H9 (cell line): ENCODE data around the gene C2orf92. TPM values are rescaled to one million over a fixed set of nuclear protein-coding genes. Genes with fewer than 3 reads are reported as not detected.

Source experiments
- DNase-seq: peaks from one replicate; pipeline ENCODE4 v3.0.0-alpha.2; 2017
- H2AFZ ChIP-seq: one replicate; pipeline ENCODE4 v1.6.1; 2013; ENCODE audit warnings: mild to moderate bottlenecking, low read length, control low read depth, moderate library complexity
- H2AK5ac ChIP-seq: 2 replicates; pipeline ENCODE4 v1.6.1; 2013; ENCODE audit warnings: low read length, control low read depth, mixed read lengths; ENCODE audit not compliant: insufficient read length
- H2BK120ac ChIP-seq: one replicate; pipeline ENCODE4 v1.6.1; 2013; ENCODE audit warnings: low read depth, mild to moderate bottlenecking, low read length, control low read depth, inconsistent platforms; ENCODE audit not compliant: poor library complexity, severe bottlenecking
- H2BK12ac ChIP-seq: 2 replicates; pipeline ENCODE4 v1.6.1; 2013; ENCODE audit warnings: low read length, control low read depth, mixed read lengths, low read depth; ENCODE audit not compliant: insufficient read length
- H2BK15ac ChIP-seq: 2 replicates; pipeline ENCODE4 v1.6.1; 2013; ENCODE audit warnings: low read depth, low read length, control low read depth
- H2BK20ac ChIP-seq: one replicate; pipeline ENCODE4 v1.6.1; 2013; ENCODE audit warnings: low read depth, mild to moderate bottlenecking, low read length, control low read depth, inconsistent platforms; ENCODE audit not compliant: poor library complexity, severe bottlenecking
- H2BK5ac ChIP-seq: 2 replicates; pipeline ENCODE4 v1.6.1; 2013; ENCODE audit warnings: low read length, control low read depth, mixed read lengths; ENCODE audit not compliant: insufficient read length
- H3K14ac ChIP-seq: 2 replicates; pipeline ENCODE4 v1.6.1; 2013; ENCODE audit warnings: low read length, control low read depth; ENCODE audit not compliant: insufficient read depth
- H3K18ac ChIP-seq: 2 replicates; pipeline ENCODE4 v1.6.1; 2013; ENCODE audit warnings: low read depth, mild to moderate bottlenecking, mixed read lengths, low read length, control low read depth; ENCODE audit not compliant: insufficient read length
- H3K23ac ChIP-seq: 2 replicates; pipeline ENCODE4 v1.6.1; 2013; ENCODE audit warnings: low read length, control low read depth, mixed read lengths, low read depth; ENCODE audit not compliant: insufficient read length
- H3K23me2 ChIP-seq: 2 replicates; pipeline ENCODE4 v1.6.1; 2013; ENCODE audit warnings: low read depth, mild to moderate bottlenecking, mixed read lengths, low read length, control low read depth; ENCODE audit not compliant: insufficient read length, poor library complexity, severe bottlenecking
- H3K27ac ChIP-seq: 2 replicates; pipeline ENCODE4 v1.5.1; 2013; ENCODE audit warnings: low read length, control low read depth, mixed read lengths, low read depth; ENCODE audit not compliant: insufficient read length
- H3K27me3 ChIP-seq: 2 replicates; pipeline ENCODE4 v1.6.1; 2013; ENCODE audit warnings: low read length, control low read depth, inconsistent platforms; ENCODE audit not compliant: insufficient read depth
- H3K4ac ChIP-seq: 2 replicates; pipeline ENCODE4 v1.6.1; 2013; ENCODE audit warnings: low read depth, mild to moderate bottlenecking, control low read depth, inconsistent platforms, low read length, moderate library complexity
- H3K4me1 ChIP-seq: 2 replicates; pipeline ENCODE4 v1.6.1; 2013; ENCODE audit warnings: low read length, control low read depth, inconsistent platforms; ENCODE audit not compliant: insufficient read depth
- H3K4me2 ChIP-seq: 2 replicates; pipeline ENCODE4 v1.6.1; 2013; ENCODE audit warnings: low read length, control low read depth, mixed read lengths; ENCODE audit not compliant: insufficient read length, insufficient read depth
- H3K56ac ChIP-seq: 2 replicates; pipeline ENCODE4 v1.6.1; 2013; ENCODE audit warnings: low read depth, mild to moderate bottlenecking, mixed read lengths, low read length, control low read depth; ENCODE audit not compliant: insufficient read length
- H3K79me1 ChIP-seq: 2 replicates; pipeline ENCODE4 v1.6.1; 2013; ENCODE audit warnings: low read depth, mild to moderate bottlenecking, moderate library complexity, low read length, control low read depth, inconsistent platforms; ENCODE audit not compliant: insufficient read depth, poor library complexity, severe bottlenecking
- H3K79me2 ChIP-seq: 2 replicates; pipeline ENCODE4 v1.6.1; 2013; ENCODE audit warnings: low read length, control low read depth, inconsistent platforms; ENCODE audit not compliant: insufficient read depth
- H3K9ac ChIP-seq: 2 replicates; pipeline ENCODE4 v1.6.1; 2013; ENCODE audit warnings: low read length, control low read depth, mixed read lengths; ENCODE audit not compliant: insufficient read length; ENCODE audit errors: extremely low read depth
- H3K9me3 ChIP-seq: one replicate; pipeline ENCODE4 v1.6.1; 2013; ENCODE audit warnings: low read depth, low read length, inconsistent platforms; ENCODE audit not compliant: control insufficient read depth
- H3T11ph ChIP-seq: one replicate; pipeline ENCODE4 v1.6.1; 2013; ENCODE audit warnings: mild to moderate bottlenecking, low read length, control low read depth, inconsistent platforms
- H4K20me1 ChIP-seq: one replicate; pipeline ENCODE4 v1.6.1; 2013; ENCODE audit not compliant: control insufficient read depth, insufficient read length, insufficient read depth
- H4K5ac ChIP-seq: 2 replicates; pipeline ENCODE4 v1.6.1; 2013; ENCODE audit warnings: low read depth, mild to moderate bottlenecking, mixed read lengths, low read length, control low read depth; ENCODE audit not compliant: insufficient read length
- H4K8ac ChIP-seq: replicated peaks from 2 replicates; pipeline ENCODE4 v1.6.1; 2013; ENCODE audit warnings: low read length, control low read depth, mixed read lengths, low read depth; ENCODE audit not compliant: insufficient read length
- H4K91ac ChIP-seq: 2 replicates; pipeline ENCODE4 v1.6.1; 2013; ENCODE audit warnings: low read depth, mild to moderate bottlenecking, moderate library complexity, mixed read lengths, low read length, control low read depth; ENCODE audit not compliant: insufficient read length
- H3K27ac Mint-ChIP-seq, 3 experiments: 2 replicates in 2 of 3; 3 replicates in 1 of 3; pipeline ENCODE4 v1.8.0; 2020 to 2021; ENCODE audit warnings: mixed read lengths in 3 of 3, mild to moderate bottlenecking in 1 of 3, moderate library complexity in 1 of 3
- H3K27me3 Mint-ChIP-seq: 2 replicates; pipeline ENCODE4 v1.8.0; 2021; ENCODE audit warnings: low read depth, mild to moderate bottlenecking, moderate library complexity, mixed read lengths
- H3K36me3 Mint-ChIP-seq, 3 experiments: 2 replicates in 2 of 3; 3 replicates in 1 of 3; pipeline ENCODE4 v1.8.0; 2020 to 2021; ENCODE audit warnings: low read depth in 3 of 3, mixed read lengths in 3 of 3; ENCODE audit not compliant: insufficient read depth in 1 of 3
- H3K4me1 Mint-ChIP-seq, 2 experiments: 2 replicates each; pipeline ENCODE4 v1.8.0; 2020; ENCODE audit warnings: mixed read lengths in 2 of 2
- H3K4me3 Mint-ChIP-seq, 2 experiments: 2 replicates in 1 of 2; 3 replicates in 1 of 2; pipeline ENCODE4 v1.8.0; 2020 to 2021; ENCODE audit warnings: mild to moderate bottlenecking in 2 of 2, mixed read lengths in 2 of 2, moderate library complexity in 1 of 2
- H3K9me3 Mint-ChIP-seq, 2 experiments: 2 replicates in 1 of 2; 3 replicates in 1 of 2; pipeline ENCODE4 v1.8.0; 2020; ENCODE audit warnings: mild to moderate bottlenecking in 2 of 2, mixed read lengths in 2 of 2, moderate library complexity in 1 of 2
- WGBS: extraction: QIAGEN DNeasy Blood & Tissue Kit; methylation state at CpG from one replicate; pipeline ENCODE4 v1.1.7; 2013; ENCODE audit warnings: missing lambda C conversion rate, low lambda C conversion rate, mixed read lengths; ENCODE audit not compliant: insufficient read length; ENCODE audit errors: extremely low coverage; 5-methylcytosine and 5-hydroxymethylcytosine counted together
- total RNA-seq: library from RNA; stranded (reverse); gene quantifications from 2 replicates; pipeline ENCODE4 v1.2.1, GENCODE V29; 2021
- TF ChIP-seq, protein P1 (sequence below): fragments of 200-600 bp; sonication (generic); conservative IDR thresholded peaks from 3 replicates; pipeline ENCODE4 v1.8.0; 2021; ENCODE audit warnings: antibody characterized with exemption, mild to moderate bottlenecking

C2orf92 gene
- total RNA-seq, 1 experiment from 2014 or later: 7.3 TPM

DNA sequence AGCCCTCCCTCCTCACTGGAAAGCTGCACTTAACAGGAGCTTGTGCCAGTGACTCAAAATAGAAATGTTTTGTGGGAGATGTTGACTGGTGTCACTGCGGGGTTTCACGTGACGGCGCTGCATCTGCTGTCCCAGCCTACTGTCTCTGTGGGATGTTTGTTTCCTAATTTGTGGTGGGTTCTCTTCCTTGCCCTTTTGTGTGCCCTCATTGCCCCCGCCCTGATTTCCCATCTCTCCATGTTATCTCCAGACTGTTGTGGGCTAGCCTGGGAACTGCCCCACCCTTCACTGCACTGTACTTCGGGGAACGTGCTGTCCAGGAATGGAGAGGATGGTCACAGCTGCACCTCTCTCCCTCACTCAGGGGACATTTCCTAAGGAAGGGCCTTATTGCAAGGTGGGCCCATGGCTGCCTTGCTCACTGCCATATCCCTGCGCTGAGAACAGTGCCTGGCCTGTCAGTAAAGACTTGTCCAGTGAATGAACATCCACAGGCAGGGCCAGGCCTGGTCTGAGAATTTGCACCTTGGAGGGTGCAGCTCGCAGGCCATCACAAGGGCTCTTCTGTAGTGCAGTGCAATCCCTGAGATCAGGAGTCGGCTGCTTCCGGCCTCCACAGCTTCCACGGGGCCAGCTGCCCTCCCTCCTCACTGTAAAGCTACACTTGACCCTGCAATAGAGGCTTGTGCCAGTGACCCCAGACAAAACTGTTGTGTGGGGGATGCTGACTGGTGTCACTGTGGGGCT is 61.9 kb downstream of the C2orf92 start:
- H4K20me1 ChIP-seq: no peaks in the 10 kb centered on the region
- H4K91ac ChIP-seq: no peak overlapping the region
- no peaks in the 10 kb centered on the region for H3K9me3 ChIP-seq
- Mint-ChIP-seq H3K4me1 (no peaks in the 10 kb centered on the region), H3K4me3 (no peak overlapping the region), H3K9me3 (peaks cover 0 to 2% of the 10 kb centered on the region in 2 experiments; a peak in 3 of 5 replicates), H3K27me3 (no peaks in the 10 kb centered on the region; the same call in 1 of the 2 replicates), H3K27ac (no peak overlapping the region), H3K36me3 (no peaks in the 10 kb centered on the region; a peak in 1 of 7 replicates)
- no peak overlapping the region for H4K8ac ChIP-seq
- no CpG with 5 or more reads among the region's 12 CpGs for WGBS
- no peaks in the 10 kb centered on the region for H3K79me1 ChIP-seq
- no peak overlapping the region for H3T11ph ChIP-seq
- no peak overlapping the region for H3K23ac ChIP-seq
- no peak overlapping the region for H3K27ac ChIP-seq
- H3K4ac ChIP-seq: no peak overlapping the region
- no peak overlapping the region for H2BK12ac ChIP-seq
- no peak overlapping the region for H3K18ac ChIP-seq
- H3K4me1 ChIP-seq: no peaks in the 10 kb centered on the region
- H3K27me3 ChIP-seq: no peaks in the 10 kb centered on the region
- H3K56ac ChIP-seq: no peak overlapping the region
- H4K5ac ChIP-seq: no peak overlapping the region
- no peak overlapping the region for H2BK20ac ChIP-seq
- no peak overlapping the region for H2BK120ac ChIP-seq
- H3K14ac ChIP-seq: no peak overlapping the region; the same call in 1 of the 2 replicates
- TF ChIP-seq, protein P1, sequence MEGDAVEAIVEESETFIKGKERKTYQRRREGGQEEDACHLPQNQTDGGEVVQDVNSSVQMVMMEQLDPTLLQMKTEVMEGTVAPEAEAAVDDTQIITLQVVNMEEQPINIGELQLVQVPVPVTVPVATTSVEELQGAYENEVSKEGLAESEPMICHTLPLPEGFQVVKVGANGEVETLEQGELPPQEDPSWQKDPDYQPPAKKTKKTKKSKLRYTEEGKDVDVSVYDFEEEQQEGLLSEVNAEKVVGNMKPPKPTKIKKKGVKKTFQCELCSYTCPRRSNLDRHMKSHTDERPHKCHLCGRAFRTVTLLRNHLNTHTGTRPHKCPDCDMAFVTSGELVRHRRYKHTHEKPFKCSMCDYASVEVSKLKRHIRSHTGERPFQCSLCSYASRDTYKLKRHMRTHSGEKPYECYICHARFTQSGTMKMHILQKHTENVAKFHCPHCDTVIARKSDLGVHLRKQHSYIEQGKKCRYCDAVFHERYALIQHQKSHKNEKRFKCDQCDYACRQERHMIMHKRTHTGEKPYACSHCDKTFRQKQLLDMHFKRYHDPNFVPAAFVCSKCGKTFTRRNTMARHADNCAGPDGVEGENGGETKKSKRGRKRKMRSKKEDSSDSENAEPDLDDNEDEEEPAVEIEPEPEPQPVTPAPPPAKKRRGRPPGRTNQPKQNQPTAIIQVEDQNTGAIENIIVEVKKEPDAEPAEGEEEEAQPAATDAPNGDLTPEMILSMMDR: no peak
- H2AFZ ChIP-seq: no peak overlapping the region
- no peaks in the 10 kb centered on the region for H3K23me2 ChIP-seq
- no peak overlapping the region for H2BK15ac ChIP-seq
- no peak overlapping the region for H3K4me2 ChIP-seq
- no peak overlapping the region for H2BK5ac ChIP-seq
- H3K9ac ChIP-seq: no peak overlapping the region
- no peak for DNase-seq
- H2AK5ac ChIP-seq: no peak overlapping the region
- H3K79me2 ChIP-seq: no peaks in the 10 kb centered on the region
